GM23338 (cell line): Measurements from ENCODE around the gene FIGNL1. TPM values are rescaled to one million over a fixed set of nuclear protein-coding genes. Genes with fewer than 3 reads are reported as not detected.

Experiments
- ATAC-seq: fragments of 200-7000 bp; cut with Tn5 transposase; 3 replicates; pipeline ENCODE4 v1.9.1; 2020
- DNase-seq: peaks from one replicate; pipeline ENCODE4 v3.0.0-alpha.2; 2015; ENCODE audit warnings: low spot score
- H2AFZ ChIP-seq: fragments of 200-600 bp; sonication (generic); 2 replicates; pipeline ENCODE4 v1.8.0; 2016; ENCODE audit warnings: antibody characterized with exemption, mild to moderate bottlenecking, moderate library complexity
- H3F3A ChIP-seq: fragments of 200-600 bp; sonication (generic); replicated peaks from 2 replicates; pipeline ENCODE4 v1.8.0; 2017; ENCODE audit warnings: antibody characterized with exemption, mixed run types, low read depth
- H3K27ac ChIP-seq: fragments of 200-600 bp; sonication (generic); 2 replicates; pipeline ENCODE4 v1.6.1; 2016; ENCODE audit warnings: low read depth
- H3K27me3 ChIP-seq: fragments of 200-600 bp; sonication (generic); 2 replicates; pipeline ENCODE4 v1.8.0; 2016; ENCODE audit warnings: mild to moderate bottlenecking, mixed run types, moderate library complexity; ENCODE audit not compliant: insufficient read depth
- H3K36me3 ChIP-seq: fragments of 200-600 bp; sonication (generic); 2 replicates; pipeline ENCODE4 v1.8.0; 2016; ENCODE audit warnings: mild to moderate bottlenecking; ENCODE audit not compliant: insufficient read depth
- H3K4me1 ChIP-seq: fragments of 200-600 bp; sonication (generic); 2 replicates; pipeline ENCODE4 v1.8.0; 2016; ENCODE audit warnings: mild to moderate bottlenecking, moderate library complexity; ENCODE audit not compliant: insufficient read depth
- H3K4me2 ChIP-seq: fragments of 200-600 bp; sonication (generic); 2 replicates; pipeline ENCODE4 v1.7.1; 2017; ENCODE audit warnings: mixed run types
- H3K4me3 ChIP-seq: fragments of 200-600 bp; sonication (generic); 2 replicates; pipeline ENCODE4 v1.6.1; 2016; ENCODE audit warnings: mixed run types
- H3K79me2 ChIP-seq: fragments of 200-600 bp; sonication (generic); replicated peaks from 2 replicates; pipeline ENCODE4 v1.8.0; 2017; ENCODE audit warnings: mild to moderate bottlenecking; ENCODE audit not compliant: insufficient read depth
- H3K9me2 ChIP-seq: fragments of 200-600 bp; sonication (generic); 2 replicates; pipeline ENCODE4 v1.8.0; 2017; ENCODE audit not compliant: insufficient read depth
- H4K20me1 ChIP-seq: fragments of 200-600 bp; sonication (generic); replicated peaks from 2 replicates; pipeline ENCODE4 v1.8.0; 2017; ENCODE audit warnings: mild to moderate bottlenecking; ENCODE audit not compliant: insufficient read depth
- H3K27ac Mint-ChIP-seq: 2 replicates; pipeline ENCODE4 v1.8.0; 2020; ENCODE audit warnings: inconsistent platforms, mild to moderate bottlenecking, moderate library complexity, mixed read lengths
- H3K27me3 Mint-ChIP-seq: 3 replicates; pipeline ENCODE4 v1.8.0; 2022; ENCODE audit warnings: low read depth, mild to moderate bottlenecking, moderate library complexity, mixed read lengths, inconsistent platforms; ENCODE audit not compliant: insufficient read depth, poor library complexity
- H3K36me3 Mint-ChIP-seq: 3 replicates; pipeline ENCODE4 v1.8.0; 2021; ENCODE audit warnings: low read depth, mild to moderate bottlenecking, inconsistent platforms, moderate library complexity, mixed read lengths
- H3K4me1 Mint-ChIP-seq: 3 replicates; pipeline ENCODE4 v1.8.0; 2020; ENCODE audit warnings: mild to moderate bottlenecking, inconsistent platforms, mixed read lengths
- H3K4me3 Mint-ChIP-seq: 3 replicates; pipeline ENCODE4 v1.8.0; 2021; ENCODE audit warnings: moderate library complexity, mild to moderate bottlenecking, inconsistent platforms, mixed read lengths
- H3K9me3 Mint-ChIP-seq: 3 replicates; pipeline ENCODE4 v1.8.0; 2020; ENCODE audit warnings: moderate library complexity, mild to moderate bottlenecking, inconsistent platforms, mixed read lengths
- CREB1 ChIP-seq: fragments of 250-450 bp; sonication (Bioruptor Pico); IDR thresholded peaks from 2 replicates; pipeline ENCODE4 v1.5.0; 2020; ENCODE audit warnings: low read depth, mild to moderate bottlenecking, moderate library complexity
- EZH2phosphoT487 ChIP-seq: fragments of 200-600 bp; sonication (generic); IDR thresholded peaks from one replicate; pipeline ENCODE4 v1.8.1; 2018; ENCODE audit warnings: antibody characterized with exemption; ENCODE audit not compliant: unreplicated experiment
- JUNB ChIP-seq: IDR thresholded peaks from one replicate; pipeline ENCODE4 v1.6.1; 2016; ENCODE audit warnings: antibody characterized with exemption; ENCODE audit not compliant: unreplicated experiment
- POLR2AphosphoS5 ChIP-seq: IDR thresholded peaks from 2 replicates; pipeline ENCODE4 v1.6.1; 2016; ENCODE audit warnings: antibody characterized with exemption, low read depth
- STAT1 ChIP-seq: IDR thresholded peaks from one replicate; pipeline ENCODE4 v1.6.1; 2016; ENCODE audit warnings: antibody characterized with exemption; ENCODE audit not compliant: unreplicated experiment
- ZNF114 ChIP-seq: fragments of 250-450 bp; sonication (Bioruptor Pico); IDR thresholded peaks from 2 replicates; pipeline ENCODE4 v1.5.0; 2020; ENCODE audit warnings: mild to moderate bottlenecking, moderate library complexity
- polyA plus RNA-seq: library from polyadenylated mRNA; unstranded; fragments of >200 nt; fragmentation: Nextera tagmentation; extraction: Ambion mirVana; gene quantifications from 2 replicates; pipeline ENCODE4 v1.2.1, GENCODE V29; 2016
- total RNA-seq: library from RNA; depleted of rRNA; stranded (reverse); fragments of >200 nt; shearing (Covaris generic); gene quantifications from 2 replicates; pipeline ENCODE4 v1.2.3, GENCODE V29; 2014
- TF ChIP-seq, protein P1 (sequence below), 2 experiments: fragments of 200-600 bp in 1 of 2; sonication (generic) in 1 of 2; conservative IDR thresholded peaks; 2 replicates each; pipeline versions ENCODE4 v1.5.1 to v1.6.1; 2016 to 2017; ENCODE audit warnings: antibody characterized with exemption in 2 of 2, low read depth in 2 of 2, mild to moderate bottlenecking in 2 of 2, moderate library complexity in 1 of 2
- TF ChIP-seq, protein P2 (sequence below): IDR thresholded peaks from 2 replicates; pipeline ENCODE4 v1.6.1; 2016; ENCODE audit warnings: antibody characterized with exemption
- TF ChIP-seq, protein P3 (sequence below): IDR thresholded peaks from one replicate; pipeline ENCODE4 v1.6.1; 2018; ENCODE audit warnings: antibody characterized with exemption; ENCODE audit not compliant: unreplicated experiment
- TF ChIP-seq, protein P4 (sequence below): fragments of 250-450 bp; sonication (Bioruptor Pico); IDR thresholded peaks from 2 replicates; pipeline ENCODE4 v1.5.0; 2020; ENCODE audit warnings: mild to moderate bottlenecking, moderate library complexity

The FIGNL1 gene
- total and polyA plus RNA-seq, 2 experiments from 2014 or later = 6.6 to 24.9 TPM

DNA sequence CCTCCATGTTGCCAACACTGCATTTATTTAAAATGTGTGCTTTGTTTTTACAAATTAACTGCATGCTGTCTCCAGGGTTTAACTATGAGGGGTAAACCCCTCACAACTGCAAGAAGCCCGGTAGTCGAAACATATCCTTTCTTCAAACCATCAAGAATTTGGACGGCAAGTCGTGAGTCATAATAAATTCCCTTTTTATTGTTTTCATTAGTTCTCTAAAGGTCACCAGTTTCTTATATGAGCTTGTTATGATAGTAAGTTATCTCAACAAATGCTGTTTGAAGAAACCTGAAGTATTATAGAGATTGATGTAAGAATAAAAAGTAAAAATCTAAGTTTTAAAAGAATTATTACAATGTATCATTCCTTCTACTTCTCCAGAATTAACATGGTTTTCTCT, 12.2 kb upstream of the FIGNL1 start (continued):
- TF ChIP-seq, protein P1, sequence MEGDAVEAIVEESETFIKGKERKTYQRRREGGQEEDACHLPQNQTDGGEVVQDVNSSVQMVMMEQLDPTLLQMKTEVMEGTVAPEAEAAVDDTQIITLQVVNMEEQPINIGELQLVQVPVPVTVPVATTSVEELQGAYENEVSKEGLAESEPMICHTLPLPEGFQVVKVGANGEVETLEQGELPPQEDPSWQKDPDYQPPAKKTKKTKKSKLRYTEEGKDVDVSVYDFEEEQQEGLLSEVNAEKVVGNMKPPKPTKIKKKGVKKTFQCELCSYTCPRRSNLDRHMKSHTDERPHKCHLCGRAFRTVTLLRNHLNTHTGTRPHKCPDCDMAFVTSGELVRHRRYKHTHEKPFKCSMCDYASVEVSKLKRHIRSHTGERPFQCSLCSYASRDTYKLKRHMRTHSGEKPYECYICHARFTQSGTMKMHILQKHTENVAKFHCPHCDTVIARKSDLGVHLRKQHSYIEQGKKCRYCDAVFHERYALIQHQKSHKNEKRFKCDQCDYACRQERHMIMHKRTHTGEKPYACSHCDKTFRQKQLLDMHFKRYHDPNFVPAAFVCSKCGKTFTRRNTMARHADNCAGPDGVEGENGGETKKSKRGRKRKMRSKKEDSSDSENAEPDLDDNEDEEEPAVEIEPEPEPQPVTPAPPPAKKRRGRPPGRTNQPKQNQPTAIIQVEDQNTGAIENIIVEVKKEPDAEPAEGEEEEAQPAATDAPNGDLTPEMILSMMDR (conservative IDR thresholded peaks at IDR 0.05; ENCODE audit: low read depth in 2 of 2) = no peak
- TF ChIP-seq, protein P2, sequence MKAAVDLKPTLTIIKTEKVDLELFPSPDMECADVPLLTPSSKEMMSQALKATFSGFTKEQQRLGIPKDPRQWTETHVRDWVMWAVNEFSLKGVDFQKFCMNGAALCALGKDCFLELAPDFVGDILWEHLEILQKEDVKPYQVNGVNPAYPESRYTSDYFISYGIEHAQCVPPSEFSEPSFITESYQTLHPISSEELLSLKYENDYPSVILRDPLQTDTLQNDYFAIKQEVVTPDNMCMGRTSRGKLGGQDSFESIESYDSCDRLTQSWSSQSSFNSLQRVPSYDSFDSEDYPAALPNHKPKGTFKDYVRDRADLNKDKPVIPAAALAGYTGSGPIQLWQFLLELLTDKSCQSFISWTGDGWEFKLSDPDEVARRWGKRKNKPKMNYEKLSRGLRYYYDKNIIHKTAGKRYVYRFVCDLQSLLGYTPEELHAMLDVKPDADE = no peak

DNA sequence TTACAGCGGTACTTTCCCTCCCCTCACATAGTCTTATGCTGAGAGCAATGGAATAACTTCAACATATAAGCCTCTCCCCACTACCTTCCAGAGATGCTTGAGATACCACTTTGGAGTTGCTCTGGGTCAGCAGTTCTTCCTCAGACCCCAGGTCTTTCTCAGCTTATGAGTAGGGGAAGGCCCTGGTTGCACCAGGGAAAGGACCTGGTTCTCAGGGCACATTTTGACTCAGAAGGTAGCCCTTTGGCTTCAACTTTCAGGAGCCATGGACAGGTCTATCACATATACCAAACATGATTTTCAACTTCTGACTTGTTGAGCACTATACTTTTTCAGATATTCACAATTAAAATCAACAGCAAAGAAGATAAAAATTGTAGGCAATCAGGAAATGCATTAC, 11.5 kb upstream of the FIGNL1 start:
- H3K4me1 ChIP-seq = no peaks in the 10 kb centered on the region
- no peaks in the 10 kb centered on the region for H3F3A ChIP-seq
- Mint-ChIP-seq H3K36me3 (peaks cover 10% of the 10 kb centered on the region; the same call in 2 of the 3 replicates), H3K4me3 (no peak overlapping the region), H3K27ac (no peak overlapping the region), H3K9me3 (peaks cover 27% of the 10 kb centered on the region), H3K27me3 (peaks cover 2% of the 10 kb centered on the region), H3K4me1 (no peaks in the 10 kb centered on the region)
- no peak overlapping the region for H3K4me3 ChIP-seq
- no peak overlapping the region for H3K4me2 ChIP-seq
- H3K27me3 ChIP-seq = no peaks in the 10 kb centered on the region
- H3K27ac ChIP-seq = no peak overlapping the region
- no peaks in the 10 kb centered on the region for H3K36me3 ChIP-seq
- ATAC-seq (no peak), DNase-seq (no peak)
- H4K20me1 ChIP-seq = no peaks in the 10 kb centered on the region
- peaks cover 4% of the 10 kb centered on the region; the same call in 1 of the 2 replicates for H3K9me2 ChIP-seq
- H2AFZ ChIP-seq = no peak overlapping the region
- H3K79me2 ChIP-seq = no peaks in the 10 kb centered on the region
- no peak for TF ChIP-seq POLR2AphosphoS5
- no peak for TF ChIP-seq CREB1 (CRISPR knock-in tag)
- no peak for TF ChIP-seq EZH2phosphoT487
- TF ChIP-seq, protein P3, sequence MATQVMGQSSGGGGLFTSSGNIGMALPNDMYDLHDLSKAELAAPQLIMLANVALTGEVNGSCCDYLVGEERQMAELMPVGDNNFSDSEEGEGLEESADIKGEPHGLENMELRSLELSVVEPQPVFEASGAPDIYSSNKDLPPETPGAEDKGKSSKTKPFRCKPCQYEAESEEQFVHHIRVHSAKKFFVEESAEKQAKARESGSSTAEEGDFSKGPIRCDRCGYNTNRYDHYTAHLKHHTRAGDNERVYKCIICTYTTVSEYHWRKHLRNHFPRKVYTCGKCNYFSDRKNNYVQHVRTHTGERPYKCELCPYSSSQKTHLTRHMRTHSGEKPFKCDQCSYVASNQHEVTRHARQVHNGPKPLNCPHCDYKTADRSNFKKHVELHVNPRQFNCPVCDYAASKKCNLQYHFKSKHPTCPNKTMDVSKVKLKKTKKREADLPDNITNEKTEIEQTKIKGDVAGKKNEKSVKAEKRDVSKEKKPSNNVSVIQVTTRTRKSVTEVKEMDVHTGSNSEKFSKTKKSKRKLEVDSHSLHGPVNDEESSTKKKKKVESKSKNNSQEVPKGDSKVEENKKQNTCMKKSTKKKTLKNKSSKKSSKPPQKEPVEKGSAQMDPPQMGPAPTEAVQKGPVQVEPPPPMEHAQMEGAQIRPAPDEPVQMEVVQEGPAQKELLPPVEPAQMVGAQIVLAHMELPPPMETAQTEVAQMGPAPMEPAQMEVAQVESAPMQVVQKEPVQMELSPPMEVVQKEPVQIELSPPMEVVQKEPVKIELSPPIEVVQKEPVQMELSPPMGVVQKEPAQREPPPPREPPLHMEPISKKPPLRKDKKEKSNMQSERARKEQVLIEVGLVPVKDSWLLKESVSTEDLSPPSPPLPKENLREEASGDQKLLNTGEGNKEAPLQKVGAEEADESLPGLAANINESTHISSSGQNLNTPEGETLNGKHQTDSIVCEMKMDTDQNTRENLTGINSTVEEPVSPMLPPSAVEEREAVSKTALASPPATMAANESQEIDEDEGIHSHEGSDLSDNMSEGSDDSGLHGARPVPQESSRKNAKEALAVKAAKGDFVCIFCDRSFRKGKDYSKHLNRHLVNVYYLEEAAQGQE = no peak
- no peak for TF ChIP-seq STAT1
- no peak for TF ChIP-seq ZNF114 (CRISPR knock-in tag)
- TF ChIP-seq JUNB = no peak
- TF ChIP-seq, protein P4, sequence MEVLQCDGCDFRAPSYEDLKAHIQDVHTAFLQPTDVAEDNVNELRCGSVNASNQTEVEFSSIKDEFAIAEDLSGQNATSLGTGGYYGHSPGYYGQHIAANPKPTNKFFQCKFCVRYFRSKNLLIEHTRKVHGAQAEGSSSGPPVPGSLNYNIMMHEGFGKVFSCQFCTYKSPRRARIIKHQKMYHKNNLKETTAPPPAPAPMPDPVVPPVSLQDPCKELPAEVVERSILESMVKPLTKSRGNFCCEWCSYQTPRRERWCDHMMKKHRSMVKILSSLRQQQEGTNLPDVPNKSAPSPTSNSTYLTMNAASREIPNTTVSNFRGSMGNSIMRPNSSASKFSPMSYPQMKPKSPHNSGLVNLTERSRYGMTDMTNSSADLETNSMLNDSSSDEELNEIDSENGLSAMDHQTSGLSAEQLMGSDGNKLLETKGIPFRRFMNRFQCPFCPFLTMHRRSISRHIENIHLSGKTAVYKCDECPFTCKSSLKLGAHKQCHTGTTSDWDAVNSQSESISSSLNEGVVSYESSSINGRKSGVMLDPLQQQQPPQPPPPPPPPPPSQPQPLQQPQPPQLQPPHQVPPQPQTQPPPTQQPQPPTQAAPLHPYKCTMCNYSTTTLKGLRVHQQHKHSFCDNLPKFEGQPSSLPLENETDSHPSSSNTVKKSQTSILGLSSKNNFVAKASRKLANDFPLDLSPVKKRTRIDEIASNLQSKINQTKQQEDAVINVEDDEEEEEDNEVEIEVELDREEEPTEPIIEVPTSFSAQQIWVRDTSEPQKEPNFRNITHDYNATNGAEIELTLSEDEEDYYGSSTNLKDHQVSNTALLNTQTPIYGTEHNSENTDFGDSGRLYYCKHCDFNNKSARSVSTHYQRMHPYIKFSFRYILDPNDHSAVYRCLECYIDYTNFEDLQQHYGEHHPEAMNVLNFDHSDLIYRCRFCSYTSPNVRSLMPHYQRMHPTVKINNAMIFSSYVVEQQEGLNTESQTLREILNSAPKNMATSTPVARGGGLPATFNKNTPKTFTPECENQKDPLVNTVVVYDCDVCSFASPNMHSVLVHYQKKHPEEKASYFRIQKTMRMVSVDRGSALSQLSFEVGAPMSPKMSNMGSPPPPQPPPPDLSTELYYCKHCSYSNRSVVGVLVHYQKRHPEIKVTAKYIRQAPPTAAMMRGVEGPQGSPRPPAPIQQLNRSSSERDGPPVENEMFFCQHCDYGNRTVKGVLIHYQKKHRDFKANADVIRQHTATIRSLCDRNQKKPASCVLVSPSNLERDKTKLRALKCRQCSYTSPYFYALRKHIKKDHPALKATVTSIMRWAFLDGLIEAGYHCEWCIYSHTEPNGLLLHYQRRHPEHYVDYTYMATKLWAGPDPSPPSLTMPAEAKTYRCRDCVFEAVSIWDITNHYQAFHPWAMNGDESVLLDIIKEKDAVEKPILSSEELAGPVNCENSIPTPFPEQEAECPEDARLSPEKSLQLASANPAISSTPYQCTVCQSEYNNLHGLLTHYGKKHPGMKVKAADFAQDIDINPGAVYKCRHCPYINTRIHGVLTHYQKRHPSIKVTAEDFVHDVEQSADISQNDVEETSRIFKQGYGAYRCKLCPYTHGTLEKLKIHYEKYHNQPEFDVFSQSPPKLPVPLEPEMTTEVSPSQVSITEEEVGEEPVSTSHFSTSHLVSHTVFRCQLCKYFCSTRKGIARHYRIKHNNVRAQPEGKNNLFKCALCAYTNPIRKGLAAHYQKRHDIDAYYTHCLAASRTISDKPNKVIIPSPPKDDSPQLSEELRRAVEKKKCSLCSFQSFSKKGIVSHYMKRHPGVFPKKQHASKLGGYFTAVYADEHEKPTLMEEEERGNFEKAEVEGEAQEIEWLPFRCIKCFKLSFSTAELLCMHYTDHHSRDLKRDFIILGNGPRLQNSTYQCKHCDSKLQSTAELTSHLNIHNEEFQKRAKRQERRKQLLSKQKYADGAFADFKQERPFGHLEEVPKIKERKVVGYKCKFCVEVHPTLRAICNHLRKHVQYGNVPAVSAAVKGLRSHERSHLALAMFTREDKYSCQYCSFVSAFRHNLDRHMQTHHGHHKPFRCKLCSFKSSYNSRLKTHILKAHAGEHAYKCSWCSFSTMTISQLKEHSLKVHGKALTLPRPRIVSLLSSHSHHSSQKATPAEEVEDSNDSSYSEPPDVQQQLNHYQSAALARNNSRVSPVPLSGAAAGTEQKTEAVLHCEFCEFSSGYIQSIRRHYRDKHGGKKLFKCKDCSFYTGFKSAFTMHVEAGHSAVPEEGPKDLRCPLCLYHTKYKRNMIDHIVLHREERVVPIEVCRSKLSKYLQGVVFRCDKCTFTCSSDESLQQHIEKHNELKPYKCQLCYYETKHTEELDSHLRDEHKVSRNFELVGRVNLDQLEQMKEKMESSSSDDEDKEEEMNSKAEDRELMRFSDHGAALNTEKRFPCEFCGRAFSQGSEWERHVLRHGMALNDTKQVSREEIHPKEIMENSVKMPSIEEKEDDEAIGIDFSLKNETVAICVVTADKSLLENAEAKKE = no peak
